GM18907 (cell line): ENCODE results near the gene LRRC49.
"Not testable (repeated sequence)": the region's sequence is repeated elsewhere in the genome, so short reads cannot be mapped to it uniquely, and the experiment has no call there.

ENCODE experiments used
- ATAC-seq: cut with Tn5 transposase; IDR thresholded peaks from one replicate; pipeline ENCODE4 v1.9.1; 2021; ENCODE audit warnings: mild to moderate bottlenecking, moderate library complexity; ENCODE audit not compliant: unreplicated experiment

Gene LRRC49

DNA sequence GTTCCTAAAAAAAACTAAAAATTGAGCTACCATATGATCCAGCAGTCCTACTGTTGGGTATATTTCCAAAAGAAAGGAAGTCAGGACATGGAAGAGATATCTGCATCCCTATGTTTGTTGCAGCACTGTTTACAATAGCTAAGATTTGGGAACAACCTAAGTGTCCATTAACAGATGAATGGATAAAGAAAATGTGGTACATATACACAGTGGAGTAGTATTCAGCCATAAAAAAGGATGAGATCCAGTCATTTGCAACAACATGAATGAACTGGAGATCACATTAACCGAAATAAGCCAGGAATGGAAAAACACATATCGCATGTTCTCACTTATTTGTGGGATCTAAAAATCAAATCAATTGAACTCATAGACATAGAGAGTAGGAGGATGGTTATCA is 29.5 kb downstream of the LRRC49 start:
- ATAC-seq, result no peak

DNA sequence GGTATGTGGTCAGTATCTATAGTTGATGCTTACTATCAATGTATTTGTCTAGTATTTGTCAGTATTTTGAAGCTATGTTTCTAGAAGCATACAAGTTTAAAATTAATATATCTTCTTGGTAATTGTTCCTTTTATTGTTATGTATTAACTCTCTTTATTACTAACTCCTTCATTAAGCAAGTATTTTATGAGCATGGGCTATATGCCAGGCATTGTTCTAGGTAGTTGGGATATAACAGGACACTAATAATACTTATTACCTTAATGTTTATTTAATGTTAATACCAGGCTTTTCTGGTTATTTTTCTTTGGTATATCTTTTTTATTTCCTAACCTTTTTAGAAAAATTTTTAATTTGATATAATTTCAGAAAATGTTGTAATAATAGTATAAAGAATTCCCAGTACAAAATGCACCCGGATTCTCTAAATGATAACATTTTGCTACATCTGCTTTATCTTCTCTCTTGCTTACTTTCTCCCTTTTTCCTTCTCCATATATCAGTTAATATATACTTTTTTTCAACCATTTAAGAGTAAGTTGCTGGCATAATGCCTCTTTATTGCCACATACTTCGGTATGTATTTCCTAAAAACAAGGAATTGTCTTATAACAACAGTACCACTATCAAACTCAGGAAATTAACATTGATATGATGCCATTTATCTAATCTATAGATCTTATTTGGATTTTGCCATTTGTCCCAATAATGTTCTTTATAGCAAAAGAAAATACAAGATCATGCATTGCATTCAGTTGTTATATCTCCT is 30.9 kb downstream of the LRRC49 start:
- ATAC-seq, result no peak

DNA sequence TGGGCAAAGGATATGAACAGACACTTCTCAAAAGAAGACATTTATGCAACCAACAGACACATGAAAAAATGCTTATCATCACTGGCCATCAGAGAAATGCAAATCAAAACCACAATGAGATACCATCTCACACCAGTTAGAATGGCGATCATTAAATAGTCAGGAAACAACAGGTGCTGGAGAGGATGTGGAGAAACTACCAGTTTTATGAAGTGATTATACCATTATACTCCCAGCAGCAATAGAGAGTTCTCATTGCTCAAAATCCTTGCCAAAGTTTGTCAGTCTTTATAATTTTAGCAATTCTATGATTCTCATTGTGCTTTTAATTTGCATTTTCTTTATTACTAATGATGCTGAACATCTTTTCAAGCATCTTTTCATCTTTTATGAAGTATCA is 34.3 kb downstream of the LRRC49 start:
- not testable (repeated sequence) for ATAC-seq

DNA sequence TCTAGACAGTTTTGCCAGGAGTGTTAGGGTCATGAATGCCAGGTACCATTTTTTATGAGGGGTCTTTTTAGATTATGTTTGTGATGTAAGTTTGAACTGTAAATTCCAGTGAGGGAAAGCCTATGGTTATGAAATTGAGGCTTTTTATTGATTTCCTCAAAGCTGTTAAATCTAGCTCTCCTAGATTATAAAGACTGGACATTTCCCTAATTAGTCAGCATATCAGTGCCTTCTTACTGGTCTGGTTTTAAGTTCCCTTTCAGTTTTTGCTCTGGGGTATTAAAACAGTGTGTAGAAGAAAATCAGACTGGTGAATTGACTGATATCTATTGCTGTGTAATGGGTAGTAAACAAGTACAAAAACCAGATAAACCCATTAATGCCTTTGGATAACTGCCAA is 39.2 kb downstream of the LRRC49 start:
- ATAC-seq, result no peak

DNA sequence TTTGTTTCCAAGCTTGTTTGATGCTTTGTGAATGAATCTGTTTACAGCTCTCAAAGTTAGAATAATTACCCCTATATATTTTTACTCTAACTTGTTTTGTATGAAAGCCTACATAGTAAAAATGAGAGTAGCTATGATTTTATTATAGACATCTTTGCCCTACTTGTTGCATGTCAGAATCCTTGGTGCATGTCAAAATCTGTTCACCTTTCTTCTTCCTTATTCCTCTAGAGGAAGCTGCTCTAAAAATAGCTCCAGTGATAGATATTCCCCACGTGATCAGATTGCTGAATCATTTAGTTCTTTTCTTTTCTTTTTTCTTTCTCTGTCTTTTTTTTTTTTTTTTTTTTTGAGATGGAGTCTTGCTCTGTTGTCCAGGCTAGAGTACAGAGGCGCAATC is 39.8 kb downstream of the LRRC49 start:
- ATAC-seq, result no peak

DNA sequence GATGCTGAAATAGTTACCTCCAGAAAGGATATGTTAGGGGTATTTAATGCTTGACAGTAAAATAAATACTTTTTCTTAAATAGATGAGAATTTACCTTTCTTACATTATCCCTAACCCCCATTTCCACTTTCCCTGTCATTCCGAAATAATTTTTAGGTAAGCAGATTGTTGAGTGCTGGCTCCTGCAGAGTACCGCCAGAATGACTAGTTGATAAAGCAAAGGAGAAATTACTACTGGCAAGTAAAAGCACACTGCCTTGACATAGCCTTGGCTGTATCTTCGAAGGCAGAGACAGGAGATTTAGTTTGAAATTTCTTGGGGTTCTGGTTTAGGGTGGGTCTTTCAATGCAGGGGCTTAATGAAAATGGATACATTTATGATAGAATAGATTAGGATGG is 40.8 kb downstream of the LRRC49 start:
- ATAC-seq, result no peak

DNA sequence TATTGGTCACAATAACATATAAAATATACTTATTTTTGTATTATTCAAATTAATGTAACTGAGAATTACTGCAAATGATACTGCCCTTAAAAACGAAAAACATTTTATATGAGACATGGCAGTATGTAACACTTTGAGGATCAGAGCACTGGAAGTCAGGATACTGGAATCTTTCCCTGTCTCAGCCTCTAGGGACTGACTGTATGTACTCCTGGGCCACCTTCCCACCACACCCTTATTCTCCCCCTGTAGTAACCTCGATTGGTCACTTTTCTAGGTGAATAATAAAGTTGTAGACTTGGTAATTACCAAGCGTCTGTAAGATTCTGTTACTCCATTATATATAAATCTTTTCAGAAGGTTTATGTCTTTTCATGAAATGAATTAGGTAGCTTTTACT is 43.0 kb downstream of the LRRC49 start:
- ATAC-seq, result no peak

DNA sequence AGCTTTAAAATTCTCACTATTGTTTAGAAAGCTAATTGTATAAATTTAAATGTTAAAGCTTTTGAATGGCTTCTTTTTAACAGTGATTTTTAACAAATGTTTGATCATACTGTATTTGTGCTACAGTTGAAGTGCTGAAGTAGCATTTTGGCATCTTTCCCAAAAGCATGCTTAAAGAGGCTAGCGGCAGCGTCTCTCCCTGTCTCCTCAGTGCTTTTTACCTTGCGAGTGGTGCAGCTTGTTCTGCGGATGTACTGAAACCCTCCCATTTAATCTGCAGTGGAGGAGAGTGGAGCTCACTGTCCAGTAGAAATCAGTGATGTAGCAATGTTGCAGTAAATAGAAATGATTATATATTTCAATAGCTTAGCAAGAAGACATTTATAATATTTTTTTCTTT is 43.7 kb downstream of the LRRC49 start:
- no peak for ATAC-seq

DNA sequence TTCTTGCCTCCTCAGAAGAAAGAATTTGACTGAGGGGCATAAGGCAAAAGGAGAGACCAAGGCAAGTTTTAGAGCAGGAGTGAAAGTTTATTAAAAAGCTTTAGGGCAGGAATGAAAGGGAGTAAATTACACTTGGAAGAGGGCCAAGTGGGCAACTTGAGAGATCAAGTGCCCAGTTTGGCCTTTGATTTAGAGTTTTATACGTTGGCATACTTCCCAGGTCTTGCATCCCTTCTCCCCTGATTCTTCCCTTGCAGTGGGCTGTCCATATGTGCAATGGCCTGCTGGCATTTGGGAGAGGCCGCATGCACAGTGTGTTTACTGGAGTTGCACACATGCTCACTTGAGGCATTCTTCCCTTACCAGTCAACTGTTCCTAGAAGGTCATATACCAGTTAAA is 50.7 kb downstream of the LRRC49 start:
- ATAC-seq, result not testable (repeated sequence)

DNA sequence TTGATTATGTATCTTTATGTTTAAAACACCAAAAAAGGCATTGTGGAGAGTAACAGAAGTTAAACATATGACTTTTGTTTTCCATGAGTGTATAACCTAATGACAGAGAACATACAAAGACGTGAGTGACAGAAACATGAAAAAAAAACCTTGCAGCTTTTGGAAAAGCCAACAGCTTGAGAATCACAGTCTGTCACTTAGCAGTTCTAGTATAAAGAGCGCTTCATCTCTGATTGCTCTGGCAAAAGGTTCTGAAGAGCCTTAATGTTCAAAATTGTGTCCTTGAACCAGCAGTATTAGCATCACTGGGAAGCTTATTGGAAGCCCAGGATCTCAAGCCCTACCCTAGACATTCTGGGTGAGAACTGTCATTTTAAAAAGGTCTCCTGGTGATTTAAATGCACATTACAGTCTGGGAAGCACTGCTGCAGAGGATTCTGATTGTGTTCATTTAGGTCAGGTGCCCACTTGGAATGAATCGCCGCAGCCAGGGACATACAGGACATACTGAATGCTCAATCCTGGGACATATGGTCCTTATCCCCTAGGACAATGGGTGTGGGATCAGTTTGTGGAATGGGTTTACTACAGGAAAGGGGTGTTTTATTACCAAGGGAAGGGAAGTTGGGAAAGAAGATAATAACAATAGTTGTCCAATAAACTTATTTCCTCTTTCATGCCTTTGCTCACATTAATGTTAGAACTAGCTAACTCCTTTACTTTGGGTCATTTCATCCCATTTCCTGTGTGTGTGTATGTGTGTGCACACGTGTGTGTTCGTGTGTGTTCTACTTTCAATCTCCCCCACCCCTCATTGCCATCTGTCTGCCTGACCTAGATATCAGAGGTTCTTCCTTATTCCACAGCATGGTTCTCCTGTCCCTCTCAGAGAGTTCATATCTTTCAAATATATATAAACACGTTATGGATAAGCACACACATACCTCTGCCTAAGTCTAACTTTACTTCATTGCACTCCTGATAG is 55.0 kb downstream of the LRRC49 start:
- no peak for ATAC-seq

DNA sequence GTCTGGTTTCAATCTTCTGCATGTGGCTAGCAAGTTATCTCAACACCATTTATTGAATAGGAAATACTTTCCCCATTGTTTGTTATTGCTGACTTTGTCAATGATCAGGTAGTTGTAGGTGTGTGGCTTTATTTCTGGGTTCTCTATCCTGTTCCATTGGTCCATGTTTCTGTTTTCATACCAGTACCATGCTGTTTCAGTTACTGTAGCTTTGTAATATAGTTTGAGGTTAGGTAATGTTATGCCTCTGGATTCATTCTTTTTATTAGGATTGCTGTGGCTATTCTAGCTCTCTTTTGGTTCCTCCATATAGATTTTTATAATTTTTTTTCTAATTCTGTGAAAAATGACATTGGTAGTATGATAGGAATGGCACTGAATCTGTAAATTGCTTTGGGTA is 58.3 kb downstream of the LRRC49 start:
- no peak for ATAC-seq

DNA sequence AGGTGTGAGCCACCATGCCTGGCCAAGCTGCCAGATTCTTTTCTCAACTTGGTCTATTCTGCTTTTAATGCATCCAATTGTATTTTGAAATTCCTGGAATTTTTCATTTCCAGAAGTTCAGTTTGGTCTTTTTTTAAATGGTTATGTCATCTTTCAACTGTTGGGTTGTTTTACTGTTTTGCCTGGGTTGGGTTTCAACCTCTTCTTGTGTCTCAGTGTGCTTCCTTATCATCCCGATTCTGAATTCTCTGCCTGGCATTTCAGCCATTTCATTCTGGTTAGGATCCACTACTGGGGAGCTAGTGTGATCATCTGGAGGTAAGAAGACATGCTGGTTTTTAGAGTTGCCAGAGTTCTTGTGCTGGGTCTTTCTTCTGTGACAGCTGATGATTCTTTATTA is 61.5 kb downstream of the LRRC49 start:
- ATAC-seq, result no peak

DNA sequence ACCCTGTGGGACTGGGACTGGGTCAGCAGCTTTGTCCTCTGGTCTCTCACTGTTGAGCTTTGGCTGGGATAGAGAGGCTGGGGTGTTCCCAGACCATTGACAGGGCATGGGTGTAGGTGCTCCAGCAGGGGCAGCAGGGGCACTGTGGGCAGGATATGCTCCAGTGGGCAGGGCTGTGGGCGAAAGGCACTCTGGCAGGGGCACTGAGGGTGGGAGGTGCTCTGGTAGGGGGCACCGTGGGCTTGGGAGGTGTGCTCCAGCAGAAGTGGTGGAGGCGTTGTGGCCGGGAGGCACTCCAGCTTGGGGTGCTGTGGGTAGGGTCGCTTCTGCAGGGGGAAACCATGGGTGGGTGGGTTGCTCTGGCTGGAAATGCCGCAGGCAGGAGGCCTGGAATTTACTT is 62.1 kb downstream of the LRRC49 start:
- ATAC-seq, result no peak

DNA sequence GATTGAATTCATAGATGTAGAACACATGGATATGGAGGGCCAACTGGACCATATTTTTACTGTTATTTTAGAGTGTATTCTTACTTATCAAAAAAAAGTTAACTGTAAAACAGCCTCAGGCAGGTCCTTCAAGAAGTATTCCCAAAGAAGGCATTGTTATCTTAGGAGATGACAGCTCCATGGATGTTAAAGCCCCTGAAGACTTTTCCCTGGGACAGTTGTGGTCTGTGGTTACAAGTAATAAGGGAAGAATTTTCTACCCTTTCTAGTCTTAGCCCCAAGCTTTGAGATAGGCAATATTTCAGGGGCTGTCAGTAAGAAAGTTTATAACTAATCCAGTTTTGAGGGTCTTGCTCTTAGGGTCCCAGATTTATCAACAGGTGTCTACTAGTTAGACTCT is 62.5 kb downstream of the LRRC49 start:
- no peak for ATAC-seq

DNA sequence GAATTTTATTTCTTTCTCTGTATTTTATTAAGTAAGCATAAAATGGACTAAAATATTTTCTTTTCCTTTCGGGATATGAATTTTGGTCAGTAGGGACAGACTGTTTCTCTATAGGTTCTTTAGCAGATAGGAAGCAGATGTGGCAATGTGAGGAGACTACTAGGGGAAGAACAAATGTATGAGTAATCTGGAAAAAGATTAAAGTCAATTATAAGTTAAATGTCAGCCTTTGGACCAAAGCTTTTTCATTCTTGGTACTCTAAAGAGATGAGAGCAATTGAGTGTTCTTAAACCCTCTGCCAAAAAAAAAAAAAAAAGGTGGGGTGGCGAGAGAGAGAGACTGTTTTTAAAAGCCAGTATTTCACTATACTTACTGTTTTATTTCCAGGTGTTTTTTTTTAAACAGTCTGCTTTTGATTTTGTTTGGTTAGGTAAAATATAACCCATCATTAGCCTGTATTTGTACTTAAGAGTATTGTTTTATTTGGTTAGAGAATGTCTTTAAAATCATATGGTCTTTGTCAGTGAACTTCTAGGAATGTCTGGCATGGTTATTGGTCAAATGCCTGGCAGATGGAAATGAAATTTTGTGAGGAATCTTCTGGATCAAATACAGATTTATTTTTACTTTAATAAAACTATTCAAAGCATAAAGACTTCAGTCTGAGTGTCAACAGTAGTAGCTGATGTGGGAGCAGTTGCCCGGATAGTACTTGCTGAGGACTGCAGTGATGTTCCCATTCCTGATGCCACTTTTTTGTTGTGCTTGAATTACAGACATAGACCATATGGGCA is 63.8 kb downstream of the LRRC49 start:
- ATAC-seq, result no peak

DNA sequence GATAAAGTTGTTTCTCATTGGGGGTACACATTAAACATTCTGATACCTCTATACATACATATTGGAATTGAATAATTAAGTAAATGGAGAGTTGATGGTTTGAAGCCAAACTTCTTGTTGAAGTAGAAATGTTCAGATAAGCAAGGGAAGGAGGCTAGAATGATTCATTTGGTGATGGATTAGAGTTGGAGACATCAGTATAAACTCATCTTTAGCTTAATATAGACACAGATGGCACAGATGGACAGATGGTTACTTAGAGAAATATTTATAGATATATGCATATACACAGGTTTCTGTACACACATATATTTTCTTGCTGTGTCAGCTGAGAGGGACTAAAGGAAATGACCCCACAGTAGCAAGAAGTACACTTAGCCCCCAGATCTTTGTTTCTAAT is 69.5 kb downstream of the LRRC49 start:
- no peak for ATAC-seq

DNA sequence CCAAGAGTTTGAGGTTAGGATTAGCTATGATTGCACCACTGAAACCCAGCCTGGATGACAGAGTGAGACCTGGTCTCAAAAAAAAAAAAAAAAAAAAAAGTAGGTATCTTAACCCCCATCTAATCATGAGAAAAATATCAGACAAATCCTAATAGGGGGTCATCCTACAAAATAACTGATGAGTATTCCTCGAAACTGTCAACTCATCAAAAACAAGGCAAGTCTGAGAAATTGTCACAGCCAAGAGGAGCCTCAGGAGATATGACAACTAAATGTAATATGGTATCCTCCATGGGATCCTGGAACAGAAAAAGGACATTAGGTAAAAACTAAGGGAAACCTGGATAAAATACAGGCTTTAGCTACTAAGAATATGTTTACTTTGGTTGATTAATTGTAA is 70.6 kb downstream of the LRRC49 start:
- no peak for ATAC-seq

DNA sequence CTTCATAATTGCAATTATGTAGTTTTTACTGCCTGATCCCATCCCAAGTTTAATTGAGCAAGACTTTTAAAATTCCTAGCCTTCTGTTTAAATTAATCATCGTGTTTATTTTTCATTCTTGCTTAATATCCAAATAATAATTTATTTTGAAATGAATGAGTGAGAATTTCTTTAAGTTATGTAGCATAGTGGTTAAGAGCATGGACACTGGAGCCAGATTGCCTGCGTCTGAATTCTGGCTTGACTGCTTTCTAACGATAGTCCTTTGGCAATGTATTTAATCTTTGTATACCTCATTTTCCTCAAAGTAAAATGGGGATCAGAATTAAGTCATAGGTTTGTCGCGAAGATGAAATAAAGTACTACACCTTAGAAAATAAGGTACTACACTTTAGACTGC is 71.4 kb downstream of the LRRC49 start:
- ATAC-seq, result no peak

DNA sequence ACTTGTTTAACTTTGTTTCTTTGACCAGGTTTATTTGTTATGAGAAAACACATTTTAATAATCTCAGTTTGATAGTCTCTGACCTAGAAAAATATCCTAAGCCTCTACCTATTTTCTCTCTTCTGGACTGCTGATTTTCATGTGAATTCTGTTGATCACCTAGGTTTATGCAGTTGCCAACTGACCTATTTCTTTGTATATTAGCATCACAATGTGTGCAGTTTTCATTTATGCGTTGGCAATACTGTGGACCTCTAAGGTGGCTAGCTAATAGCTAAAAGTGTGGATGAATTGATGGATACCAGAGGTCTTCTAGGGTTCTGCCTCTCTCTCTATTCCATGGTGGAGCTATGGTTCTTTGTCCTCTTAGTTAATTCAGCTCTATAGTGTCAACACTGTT is 72.1 kb downstream of the LRRC49 start:
- no peak for ATAC-seq

DNA sequence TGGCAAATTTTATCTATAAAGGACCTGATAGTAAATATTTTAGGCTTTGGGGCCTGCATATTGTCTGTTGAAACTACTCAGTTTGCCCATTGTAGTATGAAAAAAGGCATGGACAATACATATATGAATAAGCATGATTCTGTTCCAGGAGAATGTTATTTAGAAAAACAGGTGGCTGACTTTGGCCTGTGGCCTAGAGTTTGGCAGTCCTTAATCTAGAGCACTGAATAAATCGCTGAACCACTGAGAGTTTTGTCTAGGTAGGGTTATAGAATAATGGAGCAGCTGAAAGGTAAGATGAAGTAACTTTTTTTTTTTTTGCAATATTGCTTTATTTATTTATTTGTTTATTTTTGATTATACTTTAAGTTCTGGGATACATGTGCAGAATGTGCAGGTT is 75.0 kb downstream of the LRRC49 start:
- ATAC-seq, result no peak
